Right ventricle myocardium superior (tissue), 1 donor: ENCODE data around the gene GALR3. TPM values are rescaled to one million over a fixed set of nuclear protein-coding genes. Genes with fewer than 3 reads are reported as not detected.

Source experiments
- ATAC-seq: fragments of 200-7000 bp; cut with Tn5 transposase; one replicate; pipeline ENCODE4 v1.9.1; 2020; ENCODE audit warnings: mild to moderate bottlenecking; ENCODE audit not compliant: poor library complexity
- DNase-seq: peaks from one replicate; pipeline ENCODE4 v3.0.0-alpha.2; 2020
- intact Hi-C: fragments of 100-400 bp; cut with DNase I; formaldehyde crosslinking; loops from one replicate; pipeline ENCODE4 v1.11.2; 2022
- total RNA-seq: library from RNA; stranded (reverse); fragmentation: NEBNext Ultra II Directional; extraction: Animal tissue kit (Norgen Biotek cat#: 25700); gene quantifications from one replicate; pipeline ENCODE4 v1.2.1, GENCODE V29; 2021
- donor health status: DM: no; HTN: yes; CAD: no; lungs with severe emphysema.

Gene GALR3
- total RNA-seq, 1 donor from 2014 or later = not detected

- ATAC-seq (no peak), DNase-seq (no peak)
- intact Hi-C loops = no loop called here
Observed at GRCh38 chr22:37801946-37802309, 21.3 kb upstream of the GALR3 start.

GRCh38 chr22:37802310-37803194, 20.6 kb upstream of the GALR3 start:
- ATAC-seq (peak; percentile 52), DNase-seq (peak; percentile 81)
- intact Hi-C loops = no loop called here

- DNase-seq (no peak), ATAC-seq (no peak)
- intact Hi-C loops = no loop called here
Observed at GRCh38 chr22:37803195-37803638, 20.0 kb upstream of the GALR3 start.

- intact Hi-C loops = no loop called here
- no peak for DNase-seq
- no peak for ATAC-seq
Observed at GRCh38 chr22:37803639-37804351, 19.4 kb upstream of the GALR3 start.

GRCh38 chr22:37804352-37804880, 18.8 kb upstream of the GALR3 start:
- no peak for ATAC-seq
- no peak for DNase-seq
- intact Hi-C loops = no loop called here

GRCh38 chr22:37804881-37805809, 18.0 kb upstream of the GALR3 start:
- DNase-seq (peak; percentile 94), ATAC-seq (peak; percentile 63)
- intact Hi-C loops = no loop called here

- DNase-seq (no peak), ATAC-seq (no peak)
- intact Hi-C loops = no loop called here
Observed at GRCh38 chr22:37805810-37806277, 17.3 kb upstream of the GALR3 start.

- intact Hi-C loops = no loop called here
- no peak for DNase-seq
- ATAC-seq = no peak
Observed at GRCh38 chr22:37806409-37807333, 16.5 kb upstream of the GALR3 start.

GRCh38 chr22:37807410-37808293, 15.5 kb upstream of the GALR3 start, which contains the start of gene GCAT:
GCAT (plus strand) TSS chr22:37807934; CDS start chr22:37807968, 34 bp downstream.
- ATAC-seq (peak; percentile 90), DNase-seq (peak; percentile 97)
- intact Hi-C loops = no loop called here

GRCh38 chr22:37808294-37808657, 14.9 kb upstream of the GALR3 start:
- ATAC-seq (no peak), DNase-seq (no peak)
- intact Hi-C loops = no loop called here

GRCh38 chr22:37809672-37810333, 13.4 kb upstream of the GALR3 start:
- no peak for ATAC-seq
- intact Hi-C loops = no loop called here
- no peak for DNase-seq

- intact Hi-C loops = no loop called here
- DNase-seq = no peak
- no peak for ATAC-seq
Observed at GRCh38 chr22:37811867-37812266, 11.3 kb upstream of the GALR3 start.

GRCh38 chr22:37812869-37813678, 10.1 kb upstream of the GALR3 start:
- ATAC-seq = no peak
- intact Hi-C loops = no loop called here
- no peak for DNase-seq

GRCh38 chr22:37815593-37815992, 7.6 kb upstream of the GALR3 start:
- ATAC-seq (no peak), DNase-seq (no peak)
- intact Hi-C loops = loop anchor here (5.0 kb wide), 1 partner anchor 152 kb away; no protein-coding TSS in a partner anchor

GRCh38 chr22:37816543-37817180, 6.5 kb upstream of the GALR3 start:
- intact Hi-C loops = loop anchor here (1.0 to 5.0 kb wide), 2 partner anchors 47 to 151 kb away; no protein-coding TSS in a partner anchor
- no peak for ATAC-seq
- DNase-seq = no peak
